Ovary (tissue), 3 donors: ENCODE results near the gene PKNOX1.

Experiments
- CTCF ChIP-seq, 3 donors: fragments of 450-650 bp in 2 of 3; fragments of 200-600 bp in 1 of 3; IDR thresholded peaks; one replicate each; pipeline versions ENCODE4 v1.5.1 to v1.8.0; 2016 to 2022; ENCODE audit warnings: antibody characterized with exemption in 3 of 3, mild to moderate bottlenecking in 1 of 3
- EP300 ChIP-seq: sonication (generic); formaldehyde crosslinking; IDR thresholded peaks from one replicate; pipeline ENCODE4 v1.6.1; 2017; ENCODE audit warnings: antibody characterized with exemption
- POLR2A ChIP-seq: fragments of 450-650 bp; IDR thresholded peaks from one replicate; pipeline ENCODE4 v1.6.1; 2017; ENCODE audit warnings: antibody characterized with exemption, mild to moderate bottlenecking, moderate library complexity
- donor health status: DM: no; HTN: no; CAD: no.

GRCh38 chr21:43006874-43007208 is 32.5 kb downstream of the PKNOX1 start:
- TF ChIP-seq CTCF (IDR thresholded peaks at IDR 0.05) (no peak), POLR2A (no peak), EP300 (no peak)
